H1 (cell line): Measurements from ENCODE around the gene CUBN.

ENCODE experiments used
- CTCF ChIP-seq, 3 experiments: IDR thresholded peaks; 1 replicate in 2 of 3; 2 replicates in 1 of 3; pipeline versions ENCODE4 v1.5.1 to v1.6.1; 2011; ENCODE audit warnings: low read length in 3 of 3, mild to moderate bottlenecking in 3 of 3, inconsistent platforms in 2 of 3, low read depth in 1 of 3, moderate library complexity in 1 of 3; ENCODE audit not compliant: insufficient read depth in 1 of 3; ENCODE audit errors: control extremely low read depth in 1 of 3
- E2F6 ChIP-seq: IDR thresholded peaks from 2 replicates; pipeline ENCODE4 v1.6.1; 2012; ENCODE audit warnings: inconsistent platforms
- EP300 ChIP-seq, 2 experiments: IDR thresholded peaks; 1 replicate in 1 of 2; 2 replicates in 1 of 2; pipeline ENCODE4 v1.6.1; 2011 to 2012; ENCODE audit warnings: low read depth in 2 of 2, low read length in 2 of 2, mild to moderate bottlenecking in 2 of 2, borderline replicate concordance in 1 of 2, inconsistent platforms in 1 of 2, moderate library complexity in 1 of 2
- EZH2 ChIP-seq: fragments of 200-600 bp; sonication (generic); IDR thresholded peaks from 2 replicates; pipeline ENCODE4 v1.7.1; 2012; ENCODE audit warnings: low read depth, mild to moderate bottlenecking, moderate library complexity, low read length, inconsistent platforms; ENCODE audit not compliant: severe bottlenecking
- MAX ChIP-seq: IDR thresholded peaks from 2 replicates; pipeline ENCODE4 v1.6.1; 2012; ENCODE audit warnings: inconsistent platforms
- POLR2A ChIP-seq, 2 experiments: IDR thresholded peaks; 1 replicate in 1 of 2; 2 replicates in 1 of 2; pipeline ENCODE4 v1.6.1; 2011; ENCODE audit warnings: low read depth in 2 of 2, low read length in 2 of 2, mild to moderate bottlenecking in 2 of 2; ENCODE audit errors: control extremely low read depth in 1 of 2
- RAD21 ChIP-seq, 2 experiments: IDR thresholded peaks in 1 of 2; conservative IDR thresholded peaks in 1 of 2; 2 replicates each; pipeline ENCODE4 v1.6.1; 2011; ENCODE audit warnings: low read depth in 2 of 2, low read length in 2 of 2, improper control_type of control experiment in 1 of 2, inconsistent platforms in 1 of 2, mild to moderate bottlenecking in 1 of 2, moderate library complexity in 1 of 2
- RFX5 ChIP-seq: IDR thresholded peaks from 2 replicates; pipeline ENCODE4 v1.6.1; 2011; ENCODE audit warnings: low read depth, low read length, improper control_type of control experiment, borderline replicate concordance
- SRF ChIP-seq: IDR thresholded peaks from 2 replicates; pipeline ENCODE4 v1.6.1; 2011; ENCODE audit warnings: mild to moderate bottlenecking, low read depth, low read length, moderate library complexity
- YY1 ChIP-seq: IDR thresholded peaks from 2 replicates; pipeline ENCODE4 v1.6.1; 2011; ENCODE audit warnings: low read depth, mild to moderate bottlenecking, low read length
- ZNF274 ChIP-seq: IDR thresholded peaks from 2 replicates; pipeline ENCODE4 v1.7.0; 2012; ENCODE audit warnings: low read length, borderline replicate concordance; ENCODE audit errors: extremely low read depth

- no peak for TF ChIP-seq CTCF (IDR thresholded peaks at IDR 0.05; ENCODE audit: control extremely low read depth in 1 of 3, insufficient read depth in 1 of 3, low read depth in 1 of 3, low read length in 3 of 3)
- TF ChIP-seq RAD21 (IDR thresholded peaks at IDR 0.05 in 1 of 2, conservative IDR thresholded peaks at IDR 0.05 in 1 of 2; ENCODE audit: low read depth in 2 of 2, low read length in 2 of 2) = no peak
- no peak for TF ChIP-seq MAX
- no peak for TF ChIP-seq SRF
- no peak for TF ChIP-seq ZNF274
- TF ChIP-seq YY1 = no peak
- no peak for TF ChIP-seq EP300 (IDR thresholded peaks at IDR 0.05; ENCODE audit: borderline replicate concordance in 1 of 2, low read depth in 2 of 2, low read length in 2 of 2)
- TF ChIP-seq RFX5 = no peak
- TF ChIP-seq EZH2 = no peak
- no peak for TF ChIP-seq POLR2A (IDR thresholded peaks at IDR 0.05; ENCODE audit: control extremely low read depth in 1 of 2, low read depth in 2 of 2, low read length in 2 of 2)
- TF ChIP-seq E2F6 = no peak
These were observed 294.4 kb downstream of the CUBN start for GRCh38 chr10:16835228-16835627.
